Measurements from ENCODE around the gene REN.

REN gene

DNA sequence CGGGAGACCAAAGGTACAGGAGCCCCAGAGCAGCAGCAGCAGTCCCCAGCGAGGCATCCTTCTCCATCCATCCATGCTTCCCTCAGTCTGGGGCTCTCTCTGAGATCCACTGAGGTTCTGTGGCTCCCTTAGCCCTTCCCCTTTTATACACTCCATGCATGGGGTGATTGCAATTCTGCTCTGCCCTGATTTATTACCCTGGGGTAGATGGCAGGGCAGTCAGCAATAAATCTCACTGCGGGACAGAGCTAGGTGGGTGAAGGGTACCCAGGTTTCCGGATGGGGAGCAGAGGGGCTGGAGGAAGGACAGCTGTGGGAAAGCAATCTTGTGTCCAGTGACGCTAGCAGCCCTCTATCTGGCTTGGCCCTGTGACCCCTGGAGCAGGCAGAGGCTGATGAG is at the start of gene REN:
Gene REN (minus strand): TSS at position 119 of the 400 bp plus-strand sequence. CDS start 44 bp downstream, at position 75.
- DNase-seq = no peak

DNA sequence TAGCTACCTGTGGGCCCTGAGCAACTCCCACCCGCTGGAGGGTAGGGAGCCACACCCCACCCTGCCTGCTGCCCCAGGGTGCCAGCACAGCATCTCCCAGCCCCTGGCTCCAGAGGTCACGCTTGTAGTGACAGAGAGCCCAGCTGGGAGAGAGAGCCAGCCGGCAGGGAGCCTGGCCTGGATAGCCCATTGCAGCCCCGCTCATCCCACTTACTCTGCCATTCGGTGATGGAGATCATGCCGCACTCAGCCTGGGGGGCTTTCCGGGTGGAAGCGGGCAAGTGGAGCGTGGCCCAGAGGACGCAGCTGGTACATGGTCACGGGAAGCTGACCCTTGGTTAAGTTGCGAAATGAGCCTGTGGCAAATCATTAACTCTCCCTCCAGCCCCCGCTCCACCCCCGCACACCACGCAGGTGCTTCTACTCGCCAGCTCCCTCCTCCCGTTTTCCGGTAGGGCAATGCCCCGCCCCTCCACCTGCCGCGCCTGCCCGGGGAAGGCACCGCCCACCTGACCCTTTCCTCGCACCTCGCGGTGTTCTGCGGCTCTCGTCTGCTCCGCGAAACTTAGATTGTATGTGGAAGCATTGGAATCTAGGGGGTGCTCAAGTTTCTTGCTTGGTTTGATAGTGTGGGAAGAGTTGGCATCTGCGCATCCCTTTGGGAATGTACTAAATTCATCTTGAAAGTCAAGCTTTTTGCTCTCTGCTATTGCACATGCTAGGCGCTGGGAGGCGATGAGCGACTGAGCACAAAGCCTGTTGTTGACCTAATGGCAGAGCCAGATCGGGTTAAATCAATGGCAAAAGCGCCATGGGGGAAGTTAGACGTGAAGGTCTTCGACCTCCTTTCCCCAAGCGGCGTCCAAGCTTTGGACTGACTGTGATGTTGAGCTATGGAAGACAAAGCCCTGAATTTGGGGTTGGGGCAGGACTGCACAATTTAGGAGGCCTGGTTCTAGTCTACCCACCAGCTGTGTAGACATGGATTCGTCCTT is 47.8 kb upstream of the REN start, which contains the start of gene GOLT1A:
Gene GOLT1A (minus strand): TSS at position 321 of the 995 bp plus-strand sequence. CDS start 82 bp downstream, at position 239.
- peak; percentile 37 for DNase-seq

DNA sequence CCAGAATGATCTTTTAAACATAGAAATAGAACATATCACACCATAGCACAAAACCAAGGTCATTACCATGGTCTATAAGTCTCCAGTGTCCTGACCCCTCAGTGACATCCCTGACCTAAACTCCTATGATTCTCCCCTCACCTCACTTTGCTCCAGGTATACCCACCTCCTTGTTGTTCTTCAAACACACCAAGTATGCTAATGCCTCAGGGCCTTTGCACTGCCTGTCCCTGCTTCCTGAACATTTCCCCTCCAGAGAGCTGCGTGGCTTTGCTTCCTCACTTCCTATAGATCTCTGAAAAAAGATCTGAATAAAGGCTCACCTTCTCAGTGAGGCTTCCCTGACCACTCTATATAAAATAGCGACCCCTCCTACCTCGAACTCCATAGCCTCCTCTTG is 46.6 kb upstream of the REN start:
- DNase-seq = no peak

DNA sequence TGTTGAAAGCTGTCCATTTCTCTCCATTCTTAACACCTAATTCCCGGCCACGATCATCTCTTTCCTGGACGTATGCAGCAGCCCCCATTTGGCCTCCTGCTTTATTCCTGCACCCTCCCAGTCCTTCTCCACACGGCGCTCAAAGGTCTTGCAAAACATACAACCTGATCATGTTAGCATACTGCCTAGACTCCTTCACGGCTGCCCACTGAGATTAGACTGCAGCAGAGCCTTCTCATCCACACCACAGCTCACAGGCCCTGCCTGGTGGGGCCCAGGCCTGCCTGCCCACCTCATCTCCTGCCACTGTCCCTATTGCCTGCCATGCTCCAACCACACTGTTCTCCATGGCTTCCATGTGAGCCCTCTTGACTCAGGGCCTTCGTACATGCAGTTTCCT is 44.9 kb upstream of the REN start:
- no peak for DNase-seq

DNA sequence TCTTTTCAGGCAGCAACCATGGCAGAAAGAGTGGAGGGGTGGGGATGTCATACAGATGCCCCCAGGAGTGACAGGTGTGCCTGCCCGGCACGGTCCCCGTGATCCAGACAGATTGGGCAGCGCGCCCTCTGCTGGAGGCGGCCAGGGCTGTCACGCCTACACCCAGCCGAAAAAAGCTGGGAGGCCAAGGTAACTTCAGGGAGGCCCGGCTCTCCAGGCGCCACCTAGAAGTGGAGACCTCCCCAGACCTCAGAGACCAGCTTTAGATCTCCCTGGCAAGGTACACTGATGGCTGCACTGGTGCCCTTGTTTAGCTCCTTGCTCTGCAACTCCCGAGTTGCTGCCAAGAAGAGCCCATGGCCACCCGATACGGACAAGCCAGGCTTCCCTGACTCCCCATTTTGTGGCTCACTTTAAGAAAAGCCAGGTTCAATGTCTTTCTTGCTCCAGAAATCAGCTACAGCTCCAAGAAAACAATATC is 41.0 kb upstream of the REN start:
- DNase-seq = no peak

DNA sequence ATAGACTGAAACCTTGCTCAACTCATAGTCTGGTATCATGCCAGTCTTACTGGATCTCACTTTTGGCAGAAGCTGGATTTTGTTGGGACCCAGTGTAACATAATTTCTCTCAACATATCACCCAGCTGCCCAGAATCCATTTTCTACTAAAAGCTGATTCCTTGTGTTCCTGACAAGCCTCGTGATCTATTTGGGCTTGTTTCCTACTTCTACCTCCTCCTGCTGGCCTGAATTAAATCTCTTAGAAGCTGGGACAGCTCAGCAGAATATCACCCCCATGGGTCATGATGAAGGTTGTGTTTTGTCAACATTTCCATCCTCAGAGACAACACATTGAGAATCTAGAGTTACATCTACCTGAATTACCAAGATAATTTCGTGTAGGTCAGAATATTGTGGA is 40.0 kb upstream of the REN start:
- DNase-seq = no peak

DNA sequence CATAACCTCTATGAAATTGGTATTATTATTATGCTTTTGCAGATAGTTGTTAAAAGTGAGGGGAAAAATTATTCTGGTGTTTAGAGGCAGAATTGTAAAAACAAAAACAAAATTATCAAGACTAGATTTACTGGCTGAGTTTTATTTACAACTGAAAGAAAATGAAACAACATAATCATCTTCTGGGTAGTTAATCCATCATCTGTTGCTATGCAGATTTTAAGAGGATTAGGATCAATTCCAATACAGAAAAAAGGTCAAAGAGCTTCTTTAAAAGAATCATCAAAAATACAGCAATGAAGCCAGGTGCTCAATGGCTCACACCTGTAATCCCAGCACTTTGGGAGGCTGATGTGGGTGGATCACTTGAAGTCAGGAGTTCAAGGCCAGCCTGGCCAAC is 39.3 kb upstream of the REN start:
- no peak for DNase-seq

DNA sequence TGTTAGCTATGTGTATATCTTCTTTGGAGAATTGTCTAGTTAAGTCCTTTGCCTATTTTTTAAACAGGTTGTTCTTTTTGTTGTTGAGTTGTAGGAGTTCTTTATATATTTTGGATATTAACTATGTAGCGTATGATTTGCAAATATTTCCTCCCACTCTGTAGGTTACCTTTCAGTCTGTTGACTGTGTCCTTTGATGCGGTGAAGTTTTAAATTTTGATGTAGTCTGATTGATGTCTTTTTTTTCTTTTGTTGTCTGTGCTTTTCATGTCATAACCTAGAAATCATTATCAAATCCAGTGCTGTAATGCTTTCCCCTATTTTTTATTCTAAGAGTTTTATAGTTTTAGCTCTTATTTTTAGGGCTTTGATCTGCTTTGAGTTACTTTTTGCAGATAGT is 38.8 kb upstream of the REN start:
- no peak for DNase-seq

DNA sequence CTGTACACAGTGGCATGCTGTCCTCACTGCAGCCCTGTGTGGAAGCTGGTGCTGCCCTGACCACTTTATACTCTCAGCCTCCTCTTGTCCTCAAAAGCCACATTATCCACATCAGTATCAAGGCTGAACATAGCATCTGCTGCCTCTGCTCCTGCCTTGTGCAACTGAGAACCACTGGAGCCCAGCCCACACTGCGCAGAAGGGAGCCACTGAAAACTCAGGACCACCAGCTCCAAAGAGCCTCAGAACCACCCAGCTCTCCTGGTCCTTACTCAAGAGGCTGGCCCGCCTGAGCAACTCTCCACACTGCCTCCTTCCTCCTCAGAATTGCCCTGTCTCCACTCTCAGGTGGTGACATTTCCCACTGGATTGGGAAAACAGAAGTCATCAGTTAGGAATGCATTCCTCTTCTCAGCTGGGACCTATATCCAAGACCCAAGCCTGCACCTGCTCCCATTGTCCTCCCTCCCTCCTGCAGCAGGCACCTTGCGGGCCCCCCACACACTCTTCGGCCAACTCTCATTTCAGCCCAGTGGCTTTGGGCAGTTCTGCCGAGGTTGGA is 37.1 kb upstream of the REN start:
- DNase-seq = no peak

DNA sequence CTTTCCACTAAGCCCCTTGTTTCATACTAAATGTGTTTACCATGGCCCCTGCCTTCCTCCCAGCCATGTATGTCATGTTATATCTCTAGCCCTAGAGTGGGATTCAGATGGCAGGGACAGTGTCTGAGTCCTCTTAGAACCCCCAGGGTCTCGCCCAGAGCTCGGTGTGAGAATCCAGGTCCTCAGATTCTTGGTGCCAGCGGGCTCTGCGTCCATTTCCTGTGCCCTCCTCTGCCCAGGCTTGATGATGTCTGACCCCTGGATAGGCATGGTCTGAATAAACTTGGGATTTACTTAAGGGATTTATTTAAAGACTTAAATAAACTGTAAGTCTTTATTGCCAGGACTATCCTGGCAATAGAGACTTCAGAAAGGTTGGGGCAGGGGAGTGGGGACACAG is 36.3 kb upstream of the REN start:
- no peak for DNase-seq

DNA sequence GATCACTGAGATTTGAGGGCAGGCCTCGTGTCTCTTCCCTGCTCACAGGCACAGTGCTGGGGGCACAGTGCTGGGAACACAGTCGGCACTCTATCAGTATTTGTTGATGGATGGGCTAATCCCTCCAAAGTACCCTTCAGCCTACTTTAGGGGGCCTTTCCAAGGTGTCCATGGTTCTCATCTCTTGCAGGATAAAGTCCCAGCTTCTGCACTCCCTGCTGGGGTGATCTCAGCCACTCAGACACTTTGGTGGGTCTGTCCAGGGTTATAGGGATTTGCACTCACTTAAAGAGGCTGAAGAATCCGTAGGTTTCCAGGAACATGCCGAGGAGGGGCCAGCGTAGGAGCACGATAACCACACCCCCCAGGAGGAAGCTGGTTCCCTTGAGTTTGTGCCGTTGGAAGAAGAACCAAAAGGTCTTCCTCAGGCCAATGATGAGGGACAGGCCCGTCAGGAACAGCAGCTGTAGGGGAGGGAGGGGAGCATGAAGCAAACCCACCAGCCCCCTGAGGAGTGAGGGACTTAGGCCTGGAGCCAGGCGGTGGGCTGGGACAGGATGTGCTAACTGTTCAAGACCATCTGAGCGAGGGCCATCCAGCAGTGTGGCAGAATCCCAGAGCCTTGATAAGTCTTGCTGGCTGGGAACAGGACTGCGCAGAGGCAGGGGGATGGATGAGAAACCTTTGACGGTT is 35.4 kb upstream of the REN start:
- no peak for DNase-seq

DNA sequence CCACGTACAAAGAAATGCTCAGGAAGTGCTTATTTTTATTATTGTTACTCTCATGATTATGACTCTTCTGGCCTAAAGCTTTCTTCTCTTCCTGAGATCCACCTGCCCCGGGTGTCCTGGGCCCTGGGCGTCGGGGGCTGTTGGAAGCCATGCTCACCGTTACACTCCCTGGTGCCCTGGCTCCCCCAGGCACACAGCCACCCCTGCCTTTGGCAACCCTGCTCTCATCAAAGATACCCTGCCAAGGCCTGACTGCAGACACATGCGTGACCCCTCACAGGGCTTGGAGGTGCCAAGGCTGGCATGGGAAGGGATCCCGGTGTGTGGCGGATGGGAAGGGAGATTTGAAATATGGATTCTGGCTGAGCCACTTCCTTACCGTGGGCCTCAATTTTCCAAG is 33.4 kb upstream of the REN start:
- no peak for DNase-seq

DNA sequence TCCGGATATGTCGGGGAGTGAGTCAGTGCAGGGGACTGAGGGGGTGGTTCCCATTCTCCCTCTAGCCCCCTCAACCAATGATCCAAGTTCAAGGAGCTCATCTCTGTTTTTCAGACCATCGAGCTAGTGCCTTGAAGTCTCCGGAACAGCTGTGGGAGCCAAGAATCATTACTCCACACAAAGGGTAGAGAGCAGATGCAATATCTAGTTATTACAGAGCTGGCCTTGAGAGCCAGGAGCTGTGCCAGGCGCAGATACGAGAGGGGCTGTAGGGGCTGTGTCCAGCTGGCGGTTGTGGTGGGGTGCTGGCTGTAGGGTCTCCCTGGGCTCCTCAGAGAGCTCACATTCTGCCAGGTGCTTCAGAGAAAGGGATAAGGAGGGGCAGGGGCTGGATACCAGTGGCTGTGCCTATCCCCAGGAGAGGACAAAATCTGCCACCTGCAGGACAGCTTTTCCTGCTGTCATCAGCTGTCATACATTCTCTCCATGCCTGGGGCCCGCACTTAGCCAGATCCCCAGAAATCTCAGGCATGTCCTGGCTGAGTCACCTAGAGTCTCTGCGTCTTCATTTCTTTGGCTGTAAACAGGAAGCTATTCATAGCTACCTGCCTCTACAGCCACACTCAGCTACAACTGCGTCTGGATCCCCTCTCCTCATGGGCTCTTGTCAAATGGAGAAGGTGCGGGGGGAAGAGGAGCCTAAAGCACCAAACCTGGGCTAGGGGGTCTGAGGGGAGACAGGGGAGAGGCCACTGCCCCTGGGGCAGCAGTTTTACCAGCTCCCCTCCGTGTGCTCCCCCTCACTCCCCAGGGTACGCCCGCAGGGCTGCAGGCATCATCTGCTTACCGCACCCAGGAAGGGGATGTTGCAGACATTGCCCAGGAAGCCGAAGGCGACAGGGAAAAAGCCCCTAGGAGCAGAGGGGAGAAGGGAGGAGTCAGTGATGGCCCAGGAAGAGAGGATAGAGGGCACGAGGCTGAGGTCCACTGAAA is 32.5 kb upstream of the REN start:
- DNase-seq = no peak

DNA sequence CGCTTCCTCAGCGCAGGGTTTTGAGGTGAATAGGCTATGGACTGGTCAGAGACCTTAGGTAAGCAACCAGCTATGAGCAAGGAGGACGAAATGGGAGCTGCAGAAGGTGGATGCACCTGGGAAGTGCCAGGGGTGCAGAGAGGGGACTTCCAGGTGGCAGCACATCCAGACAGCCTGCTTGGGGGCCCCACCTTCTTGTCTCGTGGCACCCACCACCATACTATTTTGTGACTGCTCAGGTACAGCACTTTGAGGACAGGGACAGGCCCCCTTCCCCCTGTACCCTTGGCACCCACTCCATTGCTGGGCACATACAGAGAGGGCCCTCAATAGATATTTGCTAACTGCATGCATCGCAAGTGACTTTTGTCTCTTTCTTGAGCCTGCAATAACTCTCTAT is 30.9 kb upstream of the REN start:
- no peak for DNase-seq

DNA sequence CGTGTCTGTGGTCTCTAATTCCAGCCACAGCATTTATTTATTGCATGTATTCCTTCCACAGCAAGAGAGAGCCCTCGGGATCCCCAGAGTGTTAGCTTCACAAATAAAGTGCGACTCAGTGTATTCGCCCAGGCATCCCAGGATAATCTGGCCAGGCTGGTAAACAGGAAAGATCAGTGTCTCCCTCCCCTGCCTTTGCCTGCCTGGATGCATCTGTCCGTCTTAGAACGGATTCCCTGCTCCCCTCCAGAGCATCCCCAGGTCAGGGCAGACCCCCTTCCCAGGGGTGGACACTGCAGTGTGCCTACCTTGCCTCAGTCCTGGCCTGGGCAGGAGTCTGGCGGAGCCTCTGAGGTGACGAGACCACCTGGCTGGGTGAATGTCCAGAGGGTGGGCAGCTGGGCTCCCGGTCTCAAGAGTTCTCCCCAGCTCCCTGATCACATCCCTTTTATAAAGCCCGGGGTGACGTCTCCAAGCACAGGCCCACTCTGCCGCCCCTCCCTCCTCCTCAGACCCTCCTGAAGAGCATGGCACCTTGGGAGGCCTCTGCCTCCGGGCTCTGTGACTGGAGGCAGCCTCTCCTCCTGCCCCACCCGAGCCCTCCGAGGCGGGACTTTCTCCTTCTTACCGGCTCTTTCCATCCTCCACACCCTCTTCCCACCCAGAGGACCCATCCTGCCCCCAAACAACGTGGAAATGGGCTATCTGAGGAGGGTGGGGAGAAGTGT is 30.1 kb upstream of the REN start, which contains the start of gene KISS1:
Gene KISS1 (minus strand): TSS at position 424 of the 728 bp plus-strand sequence. CDS start 3,615 bp downstream, outside the sequence.
- DNase-seq = no peak

DNA sequence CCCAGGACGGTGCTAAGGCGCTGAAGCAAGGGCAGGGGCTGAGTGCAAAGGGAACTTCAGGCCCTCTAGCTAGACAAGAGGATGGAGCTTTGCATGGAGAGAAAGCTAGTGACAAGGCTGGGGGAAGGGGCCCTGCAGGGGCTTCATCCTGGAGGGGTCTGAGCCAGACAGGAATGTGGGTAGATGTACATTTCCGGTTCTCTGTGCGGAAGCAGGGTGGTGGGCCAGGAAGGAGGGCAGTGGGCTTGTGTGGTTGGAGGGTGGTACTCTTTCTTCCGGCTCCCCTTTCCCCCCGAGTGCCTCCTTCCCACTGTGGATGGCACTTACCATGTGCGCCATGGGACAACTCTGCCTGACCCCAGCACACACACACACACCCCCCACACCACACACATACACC is 28.6 kb upstream of the REN start:
- no peak for DNase-seq

DNA sequence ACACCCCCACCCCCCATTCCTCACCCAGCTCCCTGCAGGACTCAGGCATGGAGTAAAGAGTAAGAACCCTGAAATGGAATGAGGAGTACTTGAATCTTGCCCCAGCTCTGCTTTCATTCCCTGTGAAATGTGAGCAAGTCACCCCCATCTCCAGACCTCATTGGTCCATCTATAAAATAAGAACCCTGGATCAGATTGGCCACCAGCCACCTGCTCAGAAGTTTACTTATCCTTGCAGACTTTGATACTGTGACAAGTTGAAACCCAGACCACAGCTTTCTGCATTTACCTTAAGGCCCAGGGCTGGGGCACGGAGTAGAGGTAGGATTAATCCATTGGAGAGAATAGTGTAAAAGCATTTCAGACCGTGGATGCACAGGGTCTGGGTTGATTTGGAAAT is 27.9 kb upstream of the REN start:
- no peak for DNase-seq

DNA sequence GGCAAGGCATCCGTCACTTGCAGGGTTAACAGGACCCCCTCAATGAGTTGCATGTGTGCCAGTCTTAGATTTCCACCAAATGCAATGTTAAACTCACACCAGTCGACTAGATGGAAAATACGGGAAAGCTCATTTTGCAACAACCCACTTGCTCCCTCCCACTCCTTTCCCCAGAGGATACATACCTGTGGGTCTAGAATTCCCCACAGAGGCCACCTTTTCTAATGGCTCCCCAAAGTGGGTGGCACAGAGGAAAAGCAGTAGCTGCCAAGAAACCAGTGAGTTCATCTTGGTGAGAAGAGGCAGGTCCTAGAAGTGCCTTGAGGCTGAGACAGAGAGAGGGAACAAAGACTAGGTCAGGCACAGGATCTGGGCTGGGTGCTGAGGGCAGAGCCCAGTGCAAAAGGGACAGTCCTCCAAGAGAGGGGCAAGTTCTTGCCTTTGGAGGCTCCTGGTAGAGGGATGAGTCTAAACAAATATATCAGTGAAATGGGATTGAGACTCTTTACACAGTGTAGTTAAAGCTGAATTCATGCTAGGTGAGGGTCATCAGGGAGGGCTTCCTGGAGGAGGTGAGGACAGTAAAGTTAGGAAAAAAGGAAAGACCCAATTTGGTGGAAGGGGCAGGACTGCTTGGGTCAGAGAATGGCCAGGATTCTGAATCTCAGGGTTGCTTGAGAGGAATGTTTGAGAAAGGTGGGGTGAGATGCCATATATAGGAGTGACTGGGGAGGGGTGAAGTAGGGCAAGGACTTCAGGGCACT is 26.6 kb upstream of the REN start:
- DNase-seq = no peak

DNA sequence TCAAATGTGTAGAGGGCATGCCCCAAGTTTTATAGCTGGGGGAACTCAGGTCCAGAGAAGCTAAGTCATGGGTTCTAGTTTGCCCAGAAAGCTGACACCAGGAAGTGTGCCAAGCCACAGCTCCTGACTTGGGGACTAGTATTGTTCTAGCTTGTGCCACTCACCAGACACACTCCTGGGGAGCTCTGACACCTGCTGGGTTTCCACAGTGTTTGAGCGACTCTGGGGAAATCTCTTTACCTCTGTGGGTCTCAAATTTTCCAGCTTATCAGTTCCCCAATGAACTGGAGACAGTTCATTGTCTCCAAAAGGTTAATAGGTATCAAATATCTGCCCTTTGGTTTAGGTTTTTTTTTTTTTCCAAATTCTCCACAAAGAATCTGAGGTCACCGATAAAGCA is 25.9 kb upstream of the REN start:
- DNase-seq = no peak

DNA sequence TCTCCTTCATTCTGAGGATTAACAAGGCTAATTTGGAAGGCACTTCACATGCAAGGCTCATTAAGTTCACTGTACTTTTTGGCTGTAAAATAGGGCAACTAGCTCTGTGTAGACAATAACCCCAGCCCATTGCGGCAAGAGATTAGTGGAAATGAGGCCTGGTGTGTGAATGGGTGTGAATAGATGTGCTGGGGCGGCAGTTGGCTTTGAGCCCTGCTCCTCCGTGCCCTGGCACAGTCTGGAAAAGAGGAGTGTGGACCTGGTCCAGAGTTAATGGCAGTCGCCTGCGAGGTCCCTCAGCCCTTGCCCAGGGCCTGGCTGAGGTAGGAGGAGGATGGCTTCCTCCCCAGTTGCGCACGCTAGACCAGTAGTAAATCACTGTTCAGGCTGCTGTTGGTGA is 25.3 kb upstream of the REN start:
- DNase-seq = no peak

Measured in NCI-H2029 treated with DMSO at 0.1 percent for 48 hours (cell line).